OCI-LY3 (cell line): ENCODE results near the gene MTIF2.
A peak's percentile ranks its signal among the peaks of the same experiment; 100 is the strongest.

Source experiments
- H2AFZ ChIP-seq: fragments of 200-600, 300-600 bp; shearing (Covaris generic); 2 replicates; pipeline ENCODE4 v1.6.0; 2014; ENCODE audit warnings: antibody characterized with exemption, low read depth, low read length
- H3K27ac ChIP-seq: fragments of 200-600, 300-600 bp; sonication (generic); 2 replicates; pipeline ENCODE4 v1.5.1; 2014; ENCODE audit warnings: mild to moderate bottlenecking, low read length, moderate library complexity, mixed read lengths
- H3K27me3 ChIP-seq: fragments of 200-600, 300-600 bp; sonication (generic); 2 replicates; pipeline ENCODE4 v1.6.1; 2014; ENCODE audit warnings: low read depth, low read length, mixed read lengths
- H3K36me3 ChIP-seq: fragments of 200-600, 300-600 bp; sonication (generic); replicated peaks from 2 replicates; pipeline ENCODE3; 2014; ENCODE audit warnings: low read depth, low read length, mixed read lengths
- H3K4me1 ChIP-seq: fragments of 300-600, 200-600 bp; sonication (generic); 2 replicates; pipeline ENCODE4 v1.6.1; 2014; ENCODE audit warnings: low read length, mixed read lengths
- H3K4me2 ChIP-seq: fragments of 200-600, 300-600 bp; sonication (generic); 2 replicates; pipeline ENCODE4 v1.6.1; 2014; ENCODE audit warnings: low read length, mixed read lengths
- H3K4me3 ChIP-seq: fragments of 300-600, 200-600 bp; sonication (generic); 2 replicates; pipeline ENCODE4 v1.5.1; 2014; ENCODE audit warnings: antibody characterized with exemption, mild to moderate bottlenecking, low read length, moderate library complexity
- H3K79me2 ChIP-seq: fragments of 300-600, 200-600 bp; shearing (Covaris generic); 2 replicates; pipeline ENCODE4 v1.6.1; 2014; ENCODE audit warnings: mild to moderate bottlenecking, low read length, mixed read lengths
- H3K9ac ChIP-seq: fragments of 300-600, 200-600 bp; shearing (Covaris generic); 2 replicates; pipeline ENCODE4 v1.6.0; 2014; ENCODE audit warnings: mild to moderate bottlenecking, low read length, moderate library complexity
- H3K9me3 ChIP-seq: fragments of 200-600, 300-600 bp; shearing (Covaris generic); 2 replicates; pipeline ENCODE4 v1.6.1; 2014; ENCODE audit warnings: low read length, mixed read lengths; ENCODE audit not compliant: insufficient read depth
- H4K20me1 ChIP-seq: fragments of 200-600, 300-600 bp; sonication (generic); 2 replicates; pipeline ENCODE4 v1.6.1; 2016; ENCODE audit warnings: low read length, mixed read lengths; ENCODE audit not compliant: insufficient read depth
- CTCF ChIP-seq: fragments of 200-600, 300-600 bp; sonication (generic); IDR thresholded peaks from 2 replicates; pipeline ENCODE4 v1.5.1; 2014; ENCODE audit warnings: antibody characterized with exemption, low read length, low read depth
- EZH2phosphoT487 ChIP-seq: fragments of 200-600 bp; shearing (Covaris generic); IDR thresholded peaks from 2 replicates; pipeline ENCODE4 v1.6.1; 2018; ENCODE audit warnings: antibody characterized with exemption, mixed run types, low read depth

MTIF2 gene

GRCh38 chr2:55268907-55269644, at the start of gene MTIF2:
MTIF2 (minus strand) TSS chr2:55269231; CDS start chr2:55263858, 5,373 bp downstream.
- Histone ChIP-seq H3K4me3 (peak within 1 kb of the TSS; percentile 95), H3K27me3 (no peaks in the 10 kb centered on the region)
- TF ChIP-seq EZH2phosphoT487 (no peak), CTCF (no peak; the same call in 1 of the 2 replicates)

GRCh38 chr2:55314985-55315384, 46.0 kb upstream of the MTIF2 start:
- Histone ChIP-seq H2AFZ (no peak overlapping the region), H3K9me3 (no peaks in the 10 kb centered on the region), H3K9ac (no peak overlapping the region), H4K20me1 (no peaks in the 10 kb centered on the region), H3K4me1 (peaks cover 33% of the 10 kb centered on the region), H3K4me3 (no peak overlapping the region), H3K27ac (no peak overlapping the region), H3K79me2 (no peaks in the 10 kb centered on the region), H3K27me3 (no peaks in the 10 kb centered on the region), H3K36me3 (peaks cover 21% of the 10 kb centered on the region), H3K4me2 (no peak overlapping the region)
- TF ChIP-seq CTCF (no peak), EZH2phosphoT487 (no peak)

More at GRCh38 chr2:55268907-55269644, at the start of gene MTIF2:
- no peaks in the 10 kb centered on the region for H4K20me1 ChIP-seq
- peak within 1 kb of the TSS; percentile 86 for H2AFZ ChIP-seq
- peaks cover 11% of the 10 kb centered on the region for H3K79me2 ChIP-seq
- peaks cover 10% of the 10 kb centered on the region for H3K36me3 ChIP-seq
- H3K9ac ChIP-seq: peak within 1 kb of the TSS; percentile 90
- peak within 1 kb of the TSS; percentile 59 for H3K27ac ChIP-seq
- H3K4me2 ChIP-seq: peak within 1 kb of the TSS; percentile 81
- peaks cover 8% of the 10 kb centered on the region; the same call in 1 of the 2 replicates for H3K4me1 ChIP-seq
- no peaks in the 10 kb centered on the region for H3K9me3 ChIP-seq

GRCh38 chr2:55311444-55311870, 42.4 kb upstream of the MTIF2 start:
- H2AFZ ChIP-seq: no peak overlapping the region
- no peak overlapping the region for H3K9ac ChIP-seq
- peak overlapping the region; percentile 62 for H3K27ac ChIP-seq
- H3K4me2 ChIP-seq: peak overlapping the region; percentile 58
- H3K4me1 ChIP-seq: peaks cover 35% of the 10 kb centered on the region
- 0 out of 2 replicates have a peak overlapping the region, but pooled peaks have one; percentile 8 for H3K4me3 ChIP-seq
- peaks cover 22% of the 10 kb centered on the region for H3K36me3 ChIP-seq
- no peaks in the 10 kb centered on the region for H4K20me1 ChIP-seq
- H3K9me3 ChIP-seq: no peaks in the 10 kb centered on the region
- no peak for TF ChIP-seq CTCF
- TF ChIP-seq EZH2phosphoT487: no peak
- no peaks in the 10 kb centered on the region for H3K79me2 ChIP-seq
- no peaks in the 10 kb centered on the region for H3K27me3 ChIP-seq

GRCh38 chr2:55309446-55309845, 40.4 kb upstream of the MTIF2 start:
- no peaks in the 10 kb centered on the region for H3K79me2 ChIP-seq
- no peaks in the 10 kb centered on the region for H4K20me1 ChIP-seq
- peaks cover 35% of the 10 kb centered on the region for H3K4me1 ChIP-seq
- TF ChIP-seq EZH2phosphoT487 (no peak), CTCF (no peak)
- H3K4me2 ChIP-seq: no peak overlapping the region
- peaks cover 16% of the 10 kb centered on the region for H3K36me3 ChIP-seq
- H3K9ac ChIP-seq: no peak overlapping the region
- H2AFZ ChIP-seq: no peak overlapping the region
- H3K4me3 ChIP-seq: no peak overlapping the region
- H3K27me3 ChIP-seq: no peaks in the 10 kb centered on the region
- no peak overlapping the region for H3K27ac ChIP-seq
- H3K9me3 ChIP-seq: no peaks in the 10 kb centered on the region
